Ovary (tissue), 3 donors: Measurements from ENCODE around the gene PARD3.

Experiments
- EP300 ChIP-seq: sonication (generic); formaldehyde crosslinking; IDR thresholded peaks from one replicate; pipeline ENCODE4 v1.6.1; 2017; ENCODE audit warnings: antibody characterized with exemption
- POLR2A ChIP-seq: fragments of 450-650 bp; IDR thresholded peaks from one replicate; pipeline ENCODE4 v1.6.1; 2017; ENCODE audit warnings: antibody characterized with exemption, mild to moderate bottlenecking, moderate library complexity
- TF ChIP-seq, protein P1 (sequence below), 3 donors: fragments of 450-650 bp in 2 of 3; fragments of 200-600 bp in 1 of 3; IDR thresholded peaks; one replicate each; pipeline versions ENCODE4 v1.5.1 to v1.8.0; 2016 to 2022; ENCODE audit warnings: antibody characterized with exemption in 3 of 3, mild to moderate bottlenecking in 1 of 3
- donor health status: DM: no; HTN: no; CAD: no.

DNA sequence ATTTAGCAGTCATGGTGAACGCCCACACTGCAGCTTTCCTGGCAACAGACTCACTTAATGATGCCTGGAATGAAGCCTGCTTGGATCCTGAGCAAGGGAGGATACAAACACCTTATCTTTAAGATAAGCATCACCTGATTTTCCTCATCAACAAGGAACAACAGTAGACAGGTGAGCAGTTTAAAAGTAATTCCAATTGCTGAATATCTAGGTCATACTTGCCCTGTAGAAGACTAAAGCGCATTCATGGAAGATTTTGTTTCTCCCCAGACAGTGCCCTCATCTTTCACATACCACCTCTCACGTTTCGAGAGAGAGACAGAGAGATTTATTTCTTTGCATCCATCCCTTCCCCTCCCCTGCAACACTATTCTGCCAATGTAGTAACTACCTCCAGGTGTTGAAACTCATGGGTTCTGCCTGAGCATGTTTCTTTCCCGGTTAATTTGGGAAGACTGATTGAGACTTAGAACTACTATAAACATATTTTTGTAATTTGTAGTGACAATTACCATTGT, 660.7 kb downstream of the PARD3 start:
- no peak for TF ChIP-seq POLR2A
- TF ChIP-seq, protein P1, sequence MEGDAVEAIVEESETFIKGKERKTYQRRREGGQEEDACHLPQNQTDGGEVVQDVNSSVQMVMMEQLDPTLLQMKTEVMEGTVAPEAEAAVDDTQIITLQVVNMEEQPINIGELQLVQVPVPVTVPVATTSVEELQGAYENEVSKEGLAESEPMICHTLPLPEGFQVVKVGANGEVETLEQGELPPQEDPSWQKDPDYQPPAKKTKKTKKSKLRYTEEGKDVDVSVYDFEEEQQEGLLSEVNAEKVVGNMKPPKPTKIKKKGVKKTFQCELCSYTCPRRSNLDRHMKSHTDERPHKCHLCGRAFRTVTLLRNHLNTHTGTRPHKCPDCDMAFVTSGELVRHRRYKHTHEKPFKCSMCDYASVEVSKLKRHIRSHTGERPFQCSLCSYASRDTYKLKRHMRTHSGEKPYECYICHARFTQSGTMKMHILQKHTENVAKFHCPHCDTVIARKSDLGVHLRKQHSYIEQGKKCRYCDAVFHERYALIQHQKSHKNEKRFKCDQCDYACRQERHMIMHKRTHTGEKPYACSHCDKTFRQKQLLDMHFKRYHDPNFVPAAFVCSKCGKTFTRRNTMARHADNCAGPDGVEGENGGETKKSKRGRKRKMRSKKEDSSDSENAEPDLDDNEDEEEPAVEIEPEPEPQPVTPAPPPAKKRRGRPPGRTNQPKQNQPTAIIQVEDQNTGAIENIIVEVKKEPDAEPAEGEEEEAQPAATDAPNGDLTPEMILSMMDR (IDR thresholded peaks at IDR 0.05) = no peak
- TF ChIP-seq EP300 = no peak
